NT2/D1 (cell line): ENCODE results near the gene SLIT3.

Experiments
- SUZ12 ChIP-seq: IDR thresholded peaks from 2 replicates; pipeline ENCODE4 v1.6.1; 2011; ENCODE audit not compliant: insufficient read length, insufficient read depth; ENCODE audit errors: extremely low read depth
- YY1 ChIP-seq: IDR thresholded peaks from 2 replicates; pipeline ENCODE4 v1.6.1; 2011; ENCODE audit not compliant: insufficient read length, insufficient read depth
- ZNF274 ChIP-seq: IDR thresholded peaks from 2 replicates; pipeline ENCODE4 v1.6.1; 2011; ENCODE audit warnings: mild to moderate bottlenecking, low read depth, low read length

DNA sequence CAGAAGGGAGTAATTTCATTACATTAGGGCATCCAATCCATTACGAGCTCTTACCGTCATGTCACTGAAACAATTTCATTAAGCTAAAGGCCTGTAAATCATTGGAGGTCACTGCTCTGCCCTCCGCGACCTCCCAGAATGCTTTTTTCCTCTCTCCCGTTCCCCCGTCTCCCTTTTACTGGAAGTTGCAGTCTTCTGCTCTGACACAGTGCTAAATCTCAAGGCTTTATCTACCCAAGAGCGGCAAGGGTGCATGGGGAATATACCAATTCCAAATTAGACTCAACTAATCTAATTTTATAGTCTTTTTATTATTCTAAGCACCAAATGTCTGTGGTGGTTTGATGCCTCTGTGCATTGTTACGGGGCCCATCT lies 456.0 kb downstream of the SLIT3 start:
- no peak for TF ChIP-seq YY1
- no peak for TF ChIP-seq ZNF274
- no peak for TF ChIP-seq SUZ12
